Breast epithelium (tissue), 3 donors: Measurements from ENCODE around the gene BPI.

ENCODE experiments used
- POLR2A ChIP-seq: fragments of 450-650 bp; IDR thresholded peaks from one replicate; pipeline ENCODE4 v1.6.1; 2016; ENCODE audit warnings: antibody characterized with exemption, mild to moderate bottlenecking, moderate library complexity
- POLR2AphosphoS5 ChIP-seq, 3 donors: sonication (generic); formaldehyde crosslinking; IDR thresholded peaks; one replicate each; pipeline ENCODE4 v1.6.1; 2017; ENCODE audit warnings: antibody characterized with exemption in 3 of 3
- TF ChIP-seq, protein P1 (sequence below), 3 donors: fragments of 450-650 bp; IDR thresholded peaks; one replicate each; pipeline ENCODE4 v1.5.1; 2016 to 2017; ENCODE audit warnings: antibody characterized with exemption in 3 of 3, mild to moderate bottlenecking in 3 of 3, moderate library complexity in 3 of 3

GRCh38 chr20:38324159-38324558 is 20.2 kb downstream of the BPI start:
- TF ChIP-seq, protein P1, sequence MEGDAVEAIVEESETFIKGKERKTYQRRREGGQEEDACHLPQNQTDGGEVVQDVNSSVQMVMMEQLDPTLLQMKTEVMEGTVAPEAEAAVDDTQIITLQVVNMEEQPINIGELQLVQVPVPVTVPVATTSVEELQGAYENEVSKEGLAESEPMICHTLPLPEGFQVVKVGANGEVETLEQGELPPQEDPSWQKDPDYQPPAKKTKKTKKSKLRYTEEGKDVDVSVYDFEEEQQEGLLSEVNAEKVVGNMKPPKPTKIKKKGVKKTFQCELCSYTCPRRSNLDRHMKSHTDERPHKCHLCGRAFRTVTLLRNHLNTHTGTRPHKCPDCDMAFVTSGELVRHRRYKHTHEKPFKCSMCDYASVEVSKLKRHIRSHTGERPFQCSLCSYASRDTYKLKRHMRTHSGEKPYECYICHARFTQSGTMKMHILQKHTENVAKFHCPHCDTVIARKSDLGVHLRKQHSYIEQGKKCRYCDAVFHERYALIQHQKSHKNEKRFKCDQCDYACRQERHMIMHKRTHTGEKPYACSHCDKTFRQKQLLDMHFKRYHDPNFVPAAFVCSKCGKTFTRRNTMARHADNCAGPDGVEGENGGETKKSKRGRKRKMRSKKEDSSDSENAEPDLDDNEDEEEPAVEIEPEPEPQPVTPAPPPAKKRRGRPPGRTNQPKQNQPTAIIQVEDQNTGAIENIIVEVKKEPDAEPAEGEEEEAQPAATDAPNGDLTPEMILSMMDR (IDR thresholded peaks at IDR 0.05) = no peak
- TF ChIP-seq POLR2AphosphoS5 (IDR thresholded peaks at IDR 0.05) = no peak
- TF ChIP-seq POLR2A = no peak
